ENCODE results near the gene DNAH1. TPM values are rescaled to one million over a fixed set of nuclear protein-coding genes. Genes with fewer than 3 reads are reported as not detected.

The DNAH1 gene
- total RNA-seq, 1 donor from 2014 or later, result 11.2 TPM

DNA sequence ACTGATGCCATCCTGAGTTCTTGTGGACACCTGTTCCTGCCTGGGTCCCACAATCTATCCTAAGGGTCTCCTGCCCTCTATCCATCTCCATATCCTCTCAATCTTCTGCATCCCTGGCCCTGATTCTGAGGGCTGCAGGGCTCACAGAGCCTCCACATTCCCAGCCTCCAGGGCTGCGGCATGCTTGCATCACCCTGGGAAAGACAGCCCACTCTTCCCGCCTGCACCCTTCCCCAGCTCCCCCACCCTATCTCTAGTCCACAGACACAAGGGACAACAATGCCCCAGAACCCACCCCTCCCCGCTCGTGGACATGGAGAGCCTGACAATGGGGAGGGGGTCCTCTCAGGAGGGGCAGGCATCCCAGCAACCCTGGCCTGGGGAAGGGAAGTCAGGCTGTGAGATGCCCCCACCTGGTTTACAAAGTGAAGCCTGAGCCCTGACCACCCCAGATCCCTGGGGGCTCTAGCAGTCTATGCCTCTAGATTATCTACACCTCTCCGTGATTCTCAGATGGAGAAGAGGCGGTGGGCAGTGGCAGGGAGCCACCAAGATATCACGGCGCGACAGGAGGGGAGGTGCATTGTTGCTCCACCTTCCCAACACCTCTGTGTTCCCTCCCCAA lies 118.5 kb downstream of the DNAH1 start:
- Histone ChIP-seq H3K27me3 (no peaks in the 10 kb centered on the region), H3K27ac (no peak overlapping the region), H3K4me1 (peaks cover 22% of the 10 kb centered on the region), H3K36me3 (no peaks in the 10 kb centered on the region), H3K4me3 (no peak overlapping the region), H3K9me3 (no peaks in the 10 kb centered on the region)
- peak; percentile 43 for DNase-seq
- TF ChIP-seq, protein P1, sequence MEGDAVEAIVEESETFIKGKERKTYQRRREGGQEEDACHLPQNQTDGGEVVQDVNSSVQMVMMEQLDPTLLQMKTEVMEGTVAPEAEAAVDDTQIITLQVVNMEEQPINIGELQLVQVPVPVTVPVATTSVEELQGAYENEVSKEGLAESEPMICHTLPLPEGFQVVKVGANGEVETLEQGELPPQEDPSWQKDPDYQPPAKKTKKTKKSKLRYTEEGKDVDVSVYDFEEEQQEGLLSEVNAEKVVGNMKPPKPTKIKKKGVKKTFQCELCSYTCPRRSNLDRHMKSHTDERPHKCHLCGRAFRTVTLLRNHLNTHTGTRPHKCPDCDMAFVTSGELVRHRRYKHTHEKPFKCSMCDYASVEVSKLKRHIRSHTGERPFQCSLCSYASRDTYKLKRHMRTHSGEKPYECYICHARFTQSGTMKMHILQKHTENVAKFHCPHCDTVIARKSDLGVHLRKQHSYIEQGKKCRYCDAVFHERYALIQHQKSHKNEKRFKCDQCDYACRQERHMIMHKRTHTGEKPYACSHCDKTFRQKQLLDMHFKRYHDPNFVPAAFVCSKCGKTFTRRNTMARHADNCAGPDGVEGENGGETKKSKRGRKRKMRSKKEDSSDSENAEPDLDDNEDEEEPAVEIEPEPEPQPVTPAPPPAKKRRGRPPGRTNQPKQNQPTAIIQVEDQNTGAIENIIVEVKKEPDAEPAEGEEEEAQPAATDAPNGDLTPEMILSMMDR (IDR thresholded peaks at IDR 0.05), result no peak
- intact Hi-C loops (cut with DNase I), result no loop called here
- no peak for ATAC-seq

DNA sequence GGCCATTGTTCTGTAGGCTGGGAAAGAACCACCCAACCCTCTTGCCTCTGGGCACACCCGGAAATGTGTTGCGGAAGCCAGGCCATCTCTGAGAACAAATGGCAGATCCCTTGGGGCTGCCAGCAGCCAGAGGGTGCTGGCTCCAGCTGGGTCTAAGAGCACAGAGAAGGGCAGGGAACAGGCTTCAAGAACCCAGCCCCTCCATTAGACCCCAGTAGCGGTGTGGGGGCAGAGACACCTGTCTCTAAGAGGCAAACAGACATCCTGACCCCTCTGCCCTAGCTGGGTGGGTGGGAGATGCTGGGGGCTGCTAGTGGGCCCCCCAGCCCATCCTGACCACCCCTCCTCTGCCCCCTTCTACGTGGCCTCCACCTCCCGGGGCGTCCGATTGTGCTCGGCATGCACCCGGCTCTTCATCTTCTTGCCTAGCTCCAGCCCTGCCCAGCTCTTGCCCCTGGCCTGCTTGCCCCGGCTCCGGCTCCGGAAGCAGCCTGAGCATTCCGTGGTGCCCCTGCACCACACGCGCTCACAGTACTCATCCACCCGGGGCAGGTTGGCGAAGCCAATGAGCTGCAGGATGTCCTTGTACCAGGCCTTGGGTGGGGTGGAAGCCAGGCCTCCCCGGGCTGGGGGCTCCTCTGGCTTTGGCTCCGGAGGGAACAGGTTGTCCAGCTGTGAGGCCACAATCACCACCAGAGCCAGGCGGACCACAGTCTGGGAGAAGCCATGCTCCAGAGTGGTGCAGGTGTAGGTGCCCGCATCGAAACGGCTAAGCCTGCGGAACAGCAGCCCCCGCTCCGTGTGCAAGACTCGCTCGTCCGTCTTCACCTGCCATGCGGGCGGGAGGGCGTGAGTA lies 119.4 kb downstream of the DNAH1 start:
- DNase-seq (peak; percentile 46), ATAC-seq (no peak)
- TF ChIP-seq, protein P1 (IDR thresholded peaks at IDR 0.05), result no peak
- intact Hi-C loops (cut with DNase I), result no loop called here
- no peaks in the 10 kb centered on the region for H3K9me3 ChIP-seq
- H3K4me3 ChIP-seq, result no peak overlapping the region
- peaks cover 22% of the 10 kb centered on the region for H3K4me1 ChIP-seq
- H3K27me3 ChIP-seq, result no peaks in the 10 kb centered on the region
- H3K27ac ChIP-seq, result no peak overlapping the region
- no peaks in the 10 kb centered on the region for H3K36me3 ChIP-seq

DNA sequence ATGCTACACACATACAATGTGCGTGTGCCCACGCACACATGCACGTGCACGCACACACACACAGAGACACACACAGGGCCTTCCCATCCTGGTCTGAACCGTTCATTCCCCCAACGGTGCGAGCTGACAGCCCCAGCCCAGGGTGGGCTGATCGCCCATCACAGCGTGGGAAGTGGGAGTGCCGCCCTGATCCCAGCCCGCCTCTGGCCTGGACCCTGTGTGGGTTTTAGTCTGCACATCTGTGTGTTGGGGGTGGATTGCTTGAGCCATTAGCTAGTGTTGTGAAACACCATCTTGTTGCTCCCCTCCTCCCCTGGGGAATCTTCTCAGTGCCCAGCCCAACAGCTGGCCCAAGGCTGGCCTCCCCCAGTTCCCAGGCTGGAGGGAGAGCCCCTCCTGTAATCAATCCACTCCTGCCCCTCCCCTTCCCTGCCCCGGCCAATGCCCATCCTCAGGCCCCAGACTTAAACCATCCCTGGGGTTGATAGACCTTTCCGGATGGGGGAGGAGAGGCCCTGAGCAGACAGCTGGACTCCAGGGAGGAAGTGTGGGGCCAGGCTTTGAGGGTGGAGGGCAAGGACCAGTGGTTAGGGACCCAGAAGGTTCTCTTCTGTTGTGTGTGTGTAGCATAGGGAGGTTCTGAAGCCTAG lies 120.5 kb downstream of the DNAH1 start:
- no peak for DNase-seq
- H3K36me3 ChIP-seq, result no peaks in the 10 kb centered on the region
- no peaks in the 10 kb centered on the region for H3K27me3 ChIP-seq
- H3K9me3 ChIP-seq, result no peaks in the 10 kb centered on the region
- TF ChIP-seq, protein P1 (IDR thresholded peaks at IDR 0.05), result no peak
- no peak for ATAC-seq
- no peak overlapping the region for H3K27ac ChIP-seq
- no peak overlapping the region for H3K4me3 ChIP-seq
- intact Hi-C loops (cut with DNase I), result no loop called here
- peaks cover 22% of the 10 kb centered on the region for H3K4me1 ChIP-seq

DNA sequence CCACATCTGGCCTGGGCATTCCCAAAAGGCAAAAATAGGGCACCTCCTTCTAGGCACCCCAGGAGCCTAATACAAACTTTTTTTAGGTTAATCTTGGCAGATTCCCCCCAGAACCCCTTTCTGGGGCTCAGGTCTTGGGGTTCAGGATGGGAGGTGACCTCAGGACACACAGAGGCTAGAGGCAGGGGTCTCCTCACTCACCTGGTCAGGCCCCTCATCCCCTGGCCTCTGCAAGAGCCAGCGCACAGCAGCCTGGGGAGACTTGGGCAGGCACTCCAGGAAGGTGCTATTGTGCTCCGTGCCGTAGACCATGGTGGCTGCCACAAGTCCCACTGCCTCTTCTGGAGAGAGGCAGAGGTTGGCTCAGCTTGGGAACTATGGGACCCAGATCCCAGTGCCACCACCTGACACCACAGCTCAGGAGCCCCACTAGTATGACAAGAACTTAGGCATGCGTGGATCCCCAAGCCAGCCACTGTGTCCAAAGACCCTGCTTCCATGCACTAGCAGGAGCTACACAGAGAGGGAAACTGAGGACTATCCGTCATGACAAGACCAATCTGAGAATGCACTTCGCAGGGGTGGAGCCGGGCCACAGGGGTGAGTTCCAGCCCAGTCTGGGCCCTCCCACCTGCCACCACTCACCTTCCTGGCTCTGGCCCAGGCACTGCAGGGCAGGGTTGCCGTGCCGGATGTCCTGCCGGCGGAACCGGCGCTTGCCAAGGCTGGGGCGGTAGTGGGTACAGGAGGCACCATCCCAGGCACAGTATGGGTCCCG lies 121.4 kb downstream of the DNAH1 start:
- H3K27ac ChIP-seq, result no peak overlapping the region
- ATAC-seq (peak; percentile 6), DNase-seq (peak; percentile 65)
- H3K4me1 ChIP-seq, result peaks cover 13% of the 10 kb centered on the region
- TF ChIP-seq, protein P1 (IDR thresholded peaks at IDR 0.05), result no peak
- H3K27me3 ChIP-seq, result no peaks in the 10 kb centered on the region
- no peaks in the 10 kb centered on the region for H3K36me3 ChIP-seq
- H3K4me3 ChIP-seq, result no peak overlapping the region
- H3K9me3 ChIP-seq, result no peaks in the 10 kb centered on the region
- intact Hi-C loops (cut with DNase I), result no loop called here

DNA sequence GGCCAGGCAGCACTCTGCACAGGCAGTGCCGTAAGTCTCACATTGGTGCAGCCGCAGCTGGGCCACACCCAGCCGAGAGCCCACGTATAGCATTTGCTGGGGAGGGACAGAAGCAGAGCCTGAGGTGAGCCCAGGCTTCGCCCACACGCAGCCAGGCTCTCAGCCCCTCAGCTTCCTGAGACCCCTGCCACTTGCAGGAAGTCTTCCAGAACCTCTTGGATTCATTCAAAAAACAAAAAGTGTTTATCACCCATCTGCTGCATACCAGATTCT lies 121.9 kb downstream of the DNAH1 start:
- Histone ChIP-seq H3K36me3 (no peaks in the 10 kb centered on the region), H3K27ac (no peak overlapping the region), H3K9me3 (no peaks in the 10 kb centered on the region), H3K4me1 (peaks cover 8% of the 10 kb centered on the region), H3K27me3 (no peaks in the 10 kb centered on the region), H3K4me3 (no peak overlapping the region)
- DNase-seq (no peak), ATAC-seq (no peak)
- TF ChIP-seq, protein P1 (IDR thresholded peaks at IDR 0.05), result no peak
- intact Hi-C loops (cut with DNase I), result no loop called here
